ENCODE measurements around the gene SLC35G1.

Gene SLC35G1

GRCh38 chr10:93859049-93859655, 34.6 kb upstream of the SLC35G1 start:
- H3K36me3 ChIP-seq (ENCODE audit: control insufficient read depth in 5 of 5, insufficient read depth in 5 of 5, low read length in 5 of 5) = no peaks in the 10 kb centered on the region
- H3K9me3 ChIP-seq (ENCODE audit: control insufficient read depth in 5 of 5, low read length in 5 of 5) = peaks cover 0 to 2% (median 0%) of the 10 kb centered on the region in 5 donors
- peaks cover 0 to 3% (median 0%) of the 10 kb centered on the region in 5 donors for H3K4me1 ChIP-seq (ENCODE audit: control insufficient read depth in 5 of 5, insufficient read depth in 5 of 5, low read length in 5 of 5)
- no peaks in the 10 kb centered on the region for H3K27me3 ChIP-seq (ENCODE audit: control insufficient read depth in 5 of 5, insufficient read depth in 4 of 5, low read length in 5 of 5)
- H3K27ac ChIP-seq (ENCODE audit: low read depth, low read length) = no peak overlapping the region
- H3K9ac ChIP-seq (ENCODE audit: low read length in 5 of 5) = no peak overlapping the region
- no peak overlapping the region for H3K4me3 ChIP-seq (ENCODE audit: low read depth in 1 of 5, low read length in 5 of 5)

DNA sequence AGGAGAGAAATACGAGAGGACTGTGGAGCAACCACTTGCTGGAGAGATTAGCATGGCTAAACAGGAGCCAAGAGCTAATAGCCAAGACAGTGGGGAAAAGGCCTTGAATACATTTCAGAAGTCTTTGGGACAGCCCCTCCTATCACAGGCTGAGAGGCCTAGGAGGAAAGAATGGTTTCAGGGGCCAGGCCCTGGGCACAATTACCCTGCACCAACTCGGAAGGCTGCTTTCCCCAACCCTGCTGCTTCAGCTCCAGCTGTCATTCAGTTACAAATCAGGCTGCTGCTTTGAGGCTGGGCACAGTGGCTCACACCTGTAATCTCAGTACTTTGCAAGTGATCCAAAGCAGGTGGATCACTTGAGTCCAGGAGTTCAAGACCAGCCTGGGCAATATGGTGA, 32.0 kb upstream of the SLC35G1 start:
- Histone ChIP-seq H3K4me3 (ENCODE audit: low read depth in 1 of 5, low read length in 5 of 5) (no peak overlapping the region), H3K9me3 (ENCODE audit: control insufficient read depth in 5 of 5, low read length in 5 of 5) (peaks cover 0 to 2% (median 0%) of the 10 kb centered on the region in 5 donors), H3K9ac (ENCODE audit: low read length in 5 of 5) (no peak overlapping the region), H3K27me3 (ENCODE audit: control insufficient read depth in 5 of 5, insufficient read depth in 4 of 5, low read length in 5 of 5) (no peaks in the 10 kb centered on the region), H3K27ac (ENCODE audit: low read depth, low read length) (no peak overlapping the region), H3K36me3 (ENCODE audit: control insufficient read depth in 5 of 5, insufficient read depth in 5 of 5, low read length in 5 of 5) (no peaks in the 10 kb centered on the region), H3K4me1 (ENCODE audit: control insufficient read depth in 5 of 5, insufficient read depth in 5 of 5, low read length in 5 of 5) (peaks cover 0 to 3% (median 0%) of the 10 kb centered on the region in 5 donors)

DNA sequence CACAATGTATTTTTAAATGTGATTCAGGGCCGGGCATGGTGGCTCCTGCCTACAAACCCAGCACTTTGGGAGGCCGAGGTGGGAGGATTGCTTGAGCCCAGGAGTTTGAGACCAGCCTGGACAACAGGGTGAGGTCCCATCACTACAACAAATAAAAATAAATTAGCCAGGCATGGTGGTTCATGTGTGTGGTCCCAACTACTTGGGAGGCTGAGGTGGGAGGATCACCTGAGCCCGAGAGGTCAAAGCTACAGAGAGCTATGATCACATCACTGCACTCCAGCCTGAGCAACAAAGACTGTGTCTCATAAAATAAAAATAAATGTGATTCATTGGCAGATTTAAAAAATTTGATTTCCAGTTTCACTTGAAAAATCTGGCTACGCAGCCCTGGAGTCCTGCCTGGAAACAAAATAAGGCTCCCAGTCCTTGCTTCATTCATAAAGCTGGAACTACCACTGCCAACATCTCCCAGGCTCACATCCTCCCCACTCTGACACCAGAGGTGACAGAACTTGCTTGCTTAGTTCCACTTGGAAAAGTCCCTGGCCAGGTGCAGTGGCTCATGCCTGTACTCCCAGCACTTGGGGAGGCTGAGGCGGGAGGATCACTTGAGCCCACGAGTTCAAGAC, 27.9 kb upstream of the SLC35G1 start:
- Histone ChIP-seq H3K36me3 (ENCODE audit: control insufficient read depth in 5 of 5, insufficient read depth in 5 of 5, low read length in 5 of 5) (no peaks in the 10 kb centered on the region), H3K9me3 (ENCODE audit: control insufficient read depth in 5 of 5, low read length in 5 of 5) (peaks cover 0 to 7% (median 2%) of the 10 kb centered on the region in 5 donors), H3K4me1 (ENCODE audit: control insufficient read depth in 5 of 5, insufficient read depth in 5 of 5, low read length in 5 of 5) (peaks cover 0 to 20% (median 15%) of the 10 kb centered on the region in 5 donors), H3K4me3 (ENCODE audit: low read depth in 1 of 5, low read length in 5 of 5) (no peak overlapping the region), H3K27ac (ENCODE audit: low read depth, low read length) (no peak overlapping the region), H3K9ac (ENCODE audit: low read length in 5 of 5) (no peak overlapping the region), H3K27me3 (ENCODE audit: control insufficient read depth in 5 of 5, insufficient read depth in 4 of 5, low read length in 5 of 5) (no peaks in the 10 kb centered on the region)

DNA sequence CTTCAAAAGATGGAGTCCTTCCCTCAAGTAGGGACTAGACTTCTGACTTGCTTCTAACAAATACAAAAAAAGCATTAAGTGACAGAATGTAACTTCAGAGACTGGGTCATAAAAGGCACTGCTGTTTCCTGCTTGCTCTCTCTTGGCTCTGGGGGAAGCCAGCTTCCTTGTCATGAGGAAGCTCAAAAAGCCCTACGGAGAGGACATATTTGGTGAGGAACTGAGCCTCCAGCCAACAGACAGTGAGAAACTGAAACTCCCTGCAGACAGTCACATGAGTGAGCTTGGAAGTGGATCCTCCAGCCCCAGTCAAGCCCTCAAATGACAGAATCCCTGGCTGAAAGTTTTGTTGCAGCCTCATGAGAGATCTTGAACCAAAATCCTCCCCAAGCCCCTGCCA, 26.3 kb upstream of the SLC35G1 start:
- no peaks in the 10 kb centered on the region for H3K36me3 ChIP-seq (ENCODE audit: control insufficient read depth in 5 of 5, insufficient read depth in 5 of 5, low read length in 5 of 5)
- H3K4me3 ChIP-seq (ENCODE audit: low read depth in 1 of 5, low read length in 5 of 5) = no peak overlapping the region
- peaks cover 0 to 5% (median 2%) of the 10 kb centered on the region in 5 donors for H3K9me3 ChIP-seq (ENCODE audit: control insufficient read depth in 5 of 5, low read length in 5 of 5)
- H3K4me1 ChIP-seq (ENCODE audit: control insufficient read depth in 5 of 5, insufficient read depth in 5 of 5, low read length in 5 of 5) = peaks cover 0 to 20% (median 15%) of the 10 kb centered on the region in 5 donors
- H3K27ac ChIP-seq (ENCODE audit: low read depth, low read length) = no peak overlapping the region
- no peak overlapping the region for H3K9ac ChIP-seq (ENCODE audit: low read length in 5 of 5)
- no peaks in the 10 kb centered on the region for H3K27me3 ChIP-seq (ENCODE audit: control insufficient read depth in 5 of 5, insufficient read depth in 4 of 5, low read length in 5 of 5)

DNA sequence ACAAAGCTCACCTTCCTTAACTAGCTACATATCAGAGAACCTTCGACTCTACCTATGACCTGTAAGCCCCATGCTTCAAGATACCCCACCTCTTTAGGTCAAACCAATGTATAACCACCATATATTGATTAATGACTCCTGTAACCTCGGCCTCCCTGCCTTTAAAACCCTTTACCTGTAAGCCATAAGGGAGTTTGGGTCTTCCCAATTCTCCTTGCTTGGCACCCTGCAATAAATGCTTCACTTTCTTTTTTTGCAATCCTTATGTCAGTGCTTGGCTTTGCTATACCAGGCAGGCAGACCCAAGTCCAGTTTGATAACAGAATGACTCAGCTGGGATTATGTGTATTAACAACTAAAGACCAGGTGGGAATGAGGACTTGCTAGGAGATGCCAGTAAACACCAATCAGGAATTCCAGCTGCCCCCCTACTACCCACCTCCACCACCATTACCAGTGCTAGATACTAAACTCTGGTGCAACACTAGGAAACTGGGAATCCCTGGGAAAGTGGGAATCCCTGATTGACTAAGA, 22.0 kb upstream of the SLC35G1 start:
- H3K9me3 ChIP-seq (ENCODE audit: control insufficient read depth in 5 of 5, low read length in 5 of 5) = peaks cover 0 to 5% (median 2%) of the 10 kb centered on the region in 5 donors
- no peak overlapping the region for H3K27ac ChIP-seq (ENCODE audit: low read depth, low read length)
- H3K9ac ChIP-seq (ENCODE audit: low read length in 5 of 5) = no peak overlapping the region
- H3K27me3 ChIP-seq (ENCODE audit: control insufficient read depth in 5 of 5, insufficient read depth in 4 of 5, low read length in 5 of 5) = no peaks in the 10 kb centered on the region
- H3K4me1 ChIP-seq (ENCODE audit: control insufficient read depth in 5 of 5, insufficient read depth in 5 of 5, low read length in 5 of 5) = peaks cover 0 to 29% (median 21%) of the 10 kb centered on the region in 5 donors
- H3K4me3 ChIP-seq (ENCODE audit: low read depth in 1 of 5, low read length in 5 of 5) = no peak overlapping the region
- no peaks in the 10 kb centered on the region for H3K36me3 ChIP-seq (ENCODE audit: control insufficient read depth in 5 of 5, insufficient read depth in 5 of 5, low read length in 5 of 5)

GRCh38 chr10:93872375-93873158, 21.2 kb upstream of the SLC35G1 start:
- Histone ChIP-seq H3K27me3 (ENCODE audit: control insufficient read depth in 5 of 5, insufficient read depth in 4 of 5, low read length in 5 of 5) (no peaks in the 10 kb centered on the region), H3K9ac (ENCODE audit: low read length in 5 of 5) (no peak overlapping the region), H3K4me1 (ENCODE audit: control insufficient read depth in 5 of 5, insufficient read depth in 5 of 5, low read length in 5 of 5) (peaks cover 0 to 29% (median 21%) of the 10 kb centered on the region in 5 donors), H3K4me3 (ENCODE audit: low read depth in 1 of 5, low read length in 5 of 5) (no peak overlapping the region), H3K36me3 (ENCODE audit: control insufficient read depth in 5 of 5, insufficient read depth in 5 of 5, low read length in 5 of 5) (no peaks in the 10 kb centered on the region), H3K27ac (ENCODE audit: low read depth, low read length) (no peak overlapping the region), H3K9me3 (ENCODE audit: control insufficient read depth in 5 of 5, low read length in 5 of 5) (peaks cover 0 to 2% (median 1%) of the 10 kb centered on the region in 5 donors)

DNA sequence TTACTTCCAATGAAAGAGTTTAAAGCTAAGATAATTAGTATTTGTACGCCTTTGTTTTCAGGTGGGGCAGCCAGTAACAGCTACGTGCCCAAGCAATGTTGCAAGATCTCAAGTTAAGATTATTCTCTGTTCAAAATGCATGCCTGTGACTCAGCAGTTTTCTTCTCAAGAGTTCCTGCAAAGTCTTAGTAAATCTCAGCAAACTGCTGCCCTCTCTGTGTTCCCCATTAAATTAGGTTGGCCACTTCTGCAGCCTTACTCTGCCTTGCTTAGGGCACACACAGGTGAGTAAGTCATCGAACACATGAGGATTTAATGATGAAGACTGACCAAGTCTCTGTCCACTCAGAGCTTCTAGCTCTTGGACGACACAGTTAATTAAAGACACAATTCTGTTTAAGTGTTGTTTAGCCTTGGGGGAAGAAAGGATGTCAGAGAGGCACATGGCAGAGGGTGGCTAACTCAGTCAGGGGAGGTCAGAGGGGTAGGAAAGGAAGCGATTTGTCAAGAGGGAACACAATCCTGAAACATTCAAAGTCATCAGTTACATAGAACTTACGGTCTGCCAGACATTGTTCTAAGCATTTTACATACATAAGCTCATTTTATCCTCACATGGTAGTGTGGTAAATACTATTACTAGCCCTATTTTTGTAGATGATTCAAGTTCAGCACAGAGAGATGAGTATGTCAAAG, 20.2 kb upstream of the SLC35G1 start:
- H3K27ac ChIP-seq (ENCODE audit: low read depth, low read length) = no peak overlapping the region
- no peaks in the 10 kb centered on the region for H3K36me3 ChIP-seq (ENCODE audit: control insufficient read depth in 5 of 5, insufficient read depth in 5 of 5, low read length in 5 of 5)

GRCh38 chr10:93874309-93875031, 19.3 kb upstream of the SLC35G1 start:
- Histone ChIP-seq H3K27me3 (ENCODE audit: control insufficient read depth in 5 of 5, insufficient read depth in 4 of 5, low read length in 5 of 5) (no peaks in the 10 kb centered on the region), H3K9me3 (ENCODE audit: control insufficient read depth in 5 of 5, low read length in 5 of 5) (no peaks in the 10 kb centered on the region), H3K4me3 (ENCODE audit: low read depth in 1 of 5, low read length in 5 of 5) (no peak overlapping the region), H3K27ac (ENCODE audit: low read depth, low read length) (no peak overlapping the region), H3K36me3 (ENCODE audit: control insufficient read depth in 5 of 5, insufficient read depth in 5 of 5, low read length in 5 of 5) (no peaks in the 10 kb centered on the region), H3K9ac (ENCODE audit: low read length in 5 of 5) (no peak overlapping the region), H3K4me1 (ENCODE audit: control insufficient read depth in 5 of 5, insufficient read depth in 5 of 5, low read length in 5 of 5) (peaks cover 0 to 23% (median 15%) of the 10 kb centered on the region in 5 donors)

More for the DNA sequence above, 20.2 kb upstream of the SLC35G1 start:
- Histone ChIP-seq H3K9ac (ENCODE audit: low read length in 5 of 5) (no peak overlapping the region), H3K9me3 (ENCODE audit: control insufficient read depth in 5 of 5, low read length in 5 of 5) (no peaks in the 10 kb centered on the region), H3K4me3 (ENCODE audit: low read depth in 1 of 5, low read length in 5 of 5) (no peak overlapping the region), H3K27me3 (ENCODE audit: control insufficient read depth in 5 of 5, insufficient read depth in 4 of 5, low read length in 5 of 5) (no peaks in the 10 kb centered on the region), H3K4me1 (ENCODE audit: control insufficient read depth in 5 of 5, insufficient read depth in 5 of 5, low read length in 5 of 5) (peaks cover 0 to 29% (median 21%) of the 10 kb centered on the region in 5 donors)

GRCh38 chr10:93875032-93875358, 18.8 kb upstream of the SLC35G1 start:
- H3K4me1 ChIP-seq (ENCODE audit: control insufficient read depth in 5 of 5, insufficient read depth in 5 of 5, low read length in 5 of 5) = peaks cover 0 to 18% (median 12%) of the 10 kb centered on the region in 5 donors

More at GRCh38 chr10:93875032-93875358, 18.8 kb upstream of the SLC35G1 start:
- H3K9ac ChIP-seq (ENCODE audit: low read length in 5 of 5) = no peak overlapping the region
- H3K27me3 ChIP-seq (ENCODE audit: control insufficient read depth in 5 of 5, insufficient read depth in 4 of 5, low read length in 5 of 5) = no peaks in the 10 kb centered on the region
- no peak overlapping the region for H3K4me3 ChIP-seq (ENCODE audit: low read depth in 1 of 5, low read length in 5 of 5)
- no peak overlapping the region for H3K27ac ChIP-seq (ENCODE audit: low read depth, low read length)
- no peaks in the 10 kb centered on the region for H3K9me3 ChIP-seq (ENCODE audit: control insufficient read depth in 5 of 5, low read length in 5 of 5)
- H3K36me3 ChIP-seq (ENCODE audit: control insufficient read depth in 5 of 5, insufficient read depth in 5 of 5, low read length in 5 of 5) = no peaks in the 10 kb centered on the region
